CD4-positive, alpha-beta T cell (primary cell): Measurements from ENCODE around the gene EIF5. TPM values are rescaled to one million over a fixed set of nuclear protein-coding genes. Genes with fewer than 3 reads are reported as not detected.

ENCODE experiments used
- ATAC-seq: fragments of 200-7000 bp; cut with Tn5 transposase; one replicate; pipeline ENCODE4 v1.10.0; 2022; ENCODE audit warnings: mild to moderate bottlenecking; ENCODE audit not compliant: poor library complexity
- CTCF ChIA-PET: fragments of 350-600 bp; sonication (Branson Sonifier 250); formaldehyde crosslinking; loops from one replicate; lab custom pipeline; 2021; ENCODE audit warnings: antibody characterized with exemption, inconsistent platforms; lab: Charles Lee
- POLR2A ChIA-PET: fragments of 350-600 bp; sonication (Branson Sonifier 250); formaldehyde crosslinking; loops from one replicate; lab custom pipeline; 2021; ENCODE audit warnings: antibody characterized with exemption, inconsistent platforms; lab: Charles Lee
- DNase-seq, 14 experiments: peaks; one replicate each; pipeline ENCODE4 v3.0.0-alpha.2; 2013 to 2020; ENCODE audit warnings: mixed read lengths in 2 of 14
- H3K27ac ChIP-seq, 2 donors: one replicate each; pipeline versions ENCODE4 v1.5.1 to v1.7.0; 2013; ENCODE audit warnings: low read length in 2 of 2, low read depth in 1 of 2, mild to moderate bottlenecking in 1 of 2
- H3K27me3 ChIP-seq, 2 experiments: 1 replicate in 1 of 2; 2 replicates in 1 of 2; pipeline versions ENCODE4 v1.6.1 to v1.7.0; 2013; ENCODE audit warnings: low read length in 2 of 2, control low read depth in 1 of 2, mild to moderate bottlenecking in 1 of 2, moderate library complexity in 1 of 2; ENCODE audit not compliant: insufficient read depth in 2 of 2, control insufficient read depth in 1 of 2
- H3K36me3 ChIP-seq: one replicate; pipeline ENCODE4 v1.6.1; 2013; ENCODE audit warnings: low read length, control low read depth; ENCODE audit not compliant: insufficient read depth
- H3K4me1 ChIP-seq: one replicate; pipeline ENCODE4 v1.6.1; 2013; ENCODE audit warnings: low read length, control low read depth; ENCODE audit not compliant: insufficient read depth
- H3K4me3 ChIP-seq: one replicate; pipeline ENCODE4 v1.5.1; 2013; ENCODE audit warnings: mild to moderate bottlenecking, low read length, moderate library complexity
- H3K9me3 ChIP-seq, 2 experiments: 1 replicate in 1 of 2; 2 replicates in 1 of 2; pipeline versions ENCODE4 v1.6.1 to v1.7.0; 2013; ENCODE audit warnings: low read length in 2 of 2, mild to moderate bottlenecking in 2 of 2, control low read depth in 1 of 2, moderate library complexity in 1 of 2; ENCODE audit not compliant: control insufficient read depth in 1 of 2, insufficient read depth in 1 of 2
- H3K27ac Mint-ChIP-seq: one replicate; pipeline ENCODE4 v1.8.0; 2020; ENCODE audit warnings: mixed read lengths
- H3K27me3 Mint-ChIP-seq: one replicate; pipeline ENCODE4 v1.8.0; 2021; ENCODE audit warnings: mixed read lengths
- H3K36me3 Mint-ChIP-seq: one replicate; pipeline ENCODE4 v1.8.0; 2021; ENCODE audit warnings: low read depth, mixed read lengths
- H3K4me1 Mint-ChIP-seq: one replicate; pipeline ENCODE4 v1.8.0; 2021; ENCODE audit warnings: low read depth, mixed read lengths
- H3K4me3 Mint-ChIP-seq: one replicate; pipeline ENCODE4 v1.8.0; 2020; ENCODE audit warnings: mild to moderate bottlenecking, mixed read lengths
- H3K9me3 Mint-ChIP-seq: one replicate; pipeline ENCODE4 v1.8.0; 2020; ENCODE audit warnings: mixed read lengths
- CTCF ChIP-seq: fragments of 200-600 bp; IDR thresholded peaks from one replicate; pipeline ENCODE4 v1.8.0; 2022; ENCODE audit warnings: antibody characterized with exemption, mild to moderate bottlenecking
- intact Hi-C, 2 experiments: fragments of 100-400 bp; cut with DNase I in 1 of 2; cut with micrococcal nuclease in 1 of 2; formaldehyde crosslinking; loops; one replicate each; pipeline versions ENCODE4 v1.15.1 to v1.9.0; 2023 to 2025; cut with DNase I, micrococcal nuclease
- total RNA-seq, 174 experiments: library from RNA in 2 of 174; stranded (reverse) in 2 of 174; gene quantifications; one replicate each; pipeline ENCODE4 v1.2.3 and lab custom pipeline; 2021 to 2026

EIF5 gene
- total RNA-seq, 2 experiments from 2014 or later = 658 TPM

GRCh38 chr14:103392572-103392971, 58.5 kb downstream of the EIF5 start:
- Histone ChIP-seq H3K36me3 (no peaks in the 10 kb centered on the region), H3K4me1 (peaks cover 64% of the 10 kb centered on the region), H3K27me3 (no peaks in the 10 kb centered on the region), H3K27ac (no peak overlapping the region), H3K9me3 (no peaks in the 10 kb centered on the region), H3K4me3 (no peak overlapping the region)
- no peak for DNase-seq
- no peaks in the 10 kb centered on the region for H3K9me3 Mint-ChIP-seq
- CTCF ChIA-PET = interaction anchor here (1.2 kb wide), 1 partner anchor 38 kb away, joined by 3 read pairs; no protein-coding TSS in a partner anchor
- H3K27ac Mint-ChIP-seq = no peak overlapping the region
- no peak for TF ChIP-seq CTCF
- ATAC-seq = no peak
- peaks cover 76% of the 10 kb centered on the region for H3K4me1 Mint-ChIP-seq
- H3K27me3 Mint-ChIP-seq = no peaks in the 10 kb centered on the region
- H3K4me3 Mint-ChIP-seq = no peak overlapping the region
- POLR2A ChIA-PET = no interaction called here
- no peaks in the 10 kb centered on the region for H3K36me3 Mint-ChIP-seq
- intact Hi-C loops = loop anchor here in 1 of 2 experiments (10.0 kb wide), 1 partner anchor 798 kb away; the partner anchor contains the start of gene RCOR1

GRCh38 chr14:103393070-103393469, 59.0 kb downstream of the EIF5 start:
- POLR2A ChIA-PET = interaction anchor here (0.7 kb wide), 1 partner anchor 384 kb away, joined by 4 read pairs; no protein-coding TSS in a partner anchor

More at GRCh38 chr14:103393070-103393469, 59.0 kb downstream of the EIF5 start:
- Mint-ChIP-seq H3K4me1 (peaks cover 76% of the 10 kb centered on the region), H3K9me3 (no peaks in the 10 kb centered on the region), H3K4me3 (no peak overlapping the region), H3K27me3 (no peaks in the 10 kb centered on the region), H3K27ac (no peak overlapping the region), H3K36me3 (no peaks in the 10 kb centered on the region)
- intact Hi-C loops = loop anchor here in 1 of 2 experiments (10.0 kb wide), 1 partner anchor 798 kb away; the partner anchor contains the start of gene RCOR1
- H3K27me3 ChIP-seq = no peaks in the 10 kb centered on the region
- no peaks in the 10 kb centered on the region for H3K36me3 ChIP-seq
- H3K4me1 ChIP-seq = peaks cover 59% of the 10 kb centered on the region
- H3K27ac ChIP-seq = no peak overlapping the region
- no peaks in the 10 kb centered on the region for H3K9me3 ChIP-seq
- no peak for ATAC-seq
- CTCF ChIA-PET = no interaction called here
- TF ChIP-seq CTCF = no peak
- H3K4me3 ChIP-seq = no peak overlapping the region
- DNase-seq = no peak
